Thyroid gland (tissue), 4 donors: ENCODE measurements around the gene CNTN5. TPM values are rescaled to one million over a fixed set of nuclear protein-coding genes. Genes with fewer than 3 reads are reported as not detected.

Experiments
- DNase-seq, 2 donors: peaks; one replicate each; pipeline ENCODE4 v3.0.0-alpha.2; 2019
- H3K27ac ChIP-seq, 3 donors: fragments of 200-600 bp; sonication (generic); 1 replicate in 2 of 3; 2 replicates in 1 of 3; pipeline ENCODE4 v1.5.1; 2016 to 2019; ENCODE audit warnings: mild to moderate bottlenecking in 1 of 3, moderate library complexity in 1 of 3
- H3K27me3 ChIP-seq: fragments of 200-600 bp; sonication (generic); one replicate; pipeline ENCODE4 v1.5.1; 2019
- H3K36me3 ChIP-seq, 2 donors: fragments of 200-600 bp; sonication (generic); one replicate each; pipeline ENCODE4 v1.5.1; 2016 to 2019
- H3K4me1 ChIP-seq, 2 donors: fragments of 200-600 bp; sonication (generic); one replicate each; pipeline ENCODE4 v1.5.1; 2017 to 2019
- H3K4me3 ChIP-seq, 3 donors: fragments of 200-600 bp; sonication (generic); replicated peaks in 1 of 3; 1 replicate in 2 of 3; 2 replicates in 1 of 3; pipeline ENCODE4 v1.5.1; 2016; ENCODE audit warnings: mild to moderate bottlenecking in 1 of 3
- H3K9me3 ChIP-seq: fragments of 200-600 bp; sonication (generic); one replicate; pipeline ENCODE4 v1.5.1; 2017
- CTCF ChIP-seq, 6 experiments: fragments of 200-600 bp in 3 of 6; fragments of 450-650 bp in 3 of 6; sonication (generic) in 3 of 6; IDR thresholded peaks; one replicate each; pipeline ENCODE4 v1.5.1; 2016 to 2019; ENCODE audit warnings: antibody characterized with exemption in 6 of 6, mild to moderate bottlenecking in 2 of 6, inconsistent platforms in 1 of 6, moderate library complexity in 1 of 6
- POLR2A ChIP-seq, 2 donors: fragments of 450-650 bp; IDR thresholded peaks; one replicate each; pipeline ENCODE4 v1.6.1; 2017; ENCODE audit warnings: antibody characterized with exemption in 2 of 2, mild to moderate bottlenecking in 2 of 2, moderate library complexity in 1 of 2
- WGBS, 2 donors: methylation state at CpG; one replicate each; pipeline ENCODE4 v1.1.5; 2017; 5-methylcytosine and 5-hydroxymethylcytosine counted together
- intact Hi-C: fragments of 100-400 bp; cut with DNase I; formaldehyde crosslinking; loops from one replicate; pipeline ENCODE4 v1.15.1; 2023
- total RNA-seq, 4 donors: library from RNA; depleted of rRNA; stranded (reverse); fragments of >200 nt; gene quantifications; one replicate each; pipeline ENCODE4 v1.2.3, GENCODE V29; 2016

The CNTN5 gene
- total RNA-seq, 4 donors from 2014 or later = 1.9 to 14.3 (median 12.0) TPM

- no peak for TF ChIP-seq CTCF (IDR thresholded peaks at IDR 0.05)
- TF ChIP-seq POLR2A (IDR thresholded peaks at IDR 0.05) = no peak
- DNase-seq = no peak
- WGBS, 2 donors = 88 to 91% methylated on average over 3 of the region's 3 CpGs
- Histone ChIP-seq H3K4me1 (no peaks in the 10 kb centered on the region), H3K27me3 (no peaks in the 10 kb centered on the region), H3K9me3 (no peaks in the 10 kb centered on the region), H3K4me3 (no peak overlapping the region), H3K27ac (no peak overlapping the region), H3K36me3 (no peaks in the 10 kb centered on the region)
- intact Hi-C loops = no loop called here
These were observed 527.5 kb downstream of the CNTN5 start for GRCh38 chr11:99548264-99548663.

GRCh38 chr11:99554232-99554903 is 533.6 kb downstream of the CNTN5 start:
- intact Hi-C loops = no loop called here
- whole genome bisulfite sequencing, 2 donors = 92 to 95% methylated on average over 1 of the region's 1 CpG
- Histone ChIP-seq H3K9me3 (no peaks in the 10 kb centered on the region), H3K4me1 (no peaks in the 10 kb centered on the region), H3K27me3 (no peaks in the 10 kb centered on the region), H3K4me3 (no peak overlapping the region), H3K36me3 (no peaks in the 10 kb centered on the region), H3K27ac (no peak overlapping the region)
- TF ChIP-seq POLR2A (IDR thresholded peaks at IDR 0.05) (no peak), CTCF (IDR thresholded peaks at IDR 0.05) (no peak)
- no peak for DNase-seq

- Histone ChIP-seq H3K27ac (no peak overlapping the region), H3K4me1 (no peaks in the 10 kb centered on the region), H3K9me3 (no peaks in the 10 kb centered on the region), H3K36me3 (no peaks in the 10 kb centered on the region), H3K4me3 (no peak overlapping the region), H3K27me3 (no peaks in the 10 kb centered on the region)
- intact Hi-C loops = no loop called here
- DNase-seq = no peak
- TF ChIP-seq POLR2A (IDR thresholded peaks at IDR 0.05) (no peak), CTCF (IDR thresholded peaks at IDR 0.05) (no peak)
- WGBS, 2 donors = 86 to 91% methylated on average over 2 of the region's 2 CpGs
These were observed 534.7 kb downstream of the CNTN5 start for GRCh38 chr11:99555486-99555885.

- no peak for DNase-seq
- Histone ChIP-seq H3K9me3 (no peaks in the 10 kb centered on the region), H3K27ac (no peak overlapping the region), H3K4me1 (no peaks in the 10 kb centered on the region), H3K4me3 (no peak overlapping the region), H3K36me3 (no peaks in the 10 kb centered on the region), H3K27me3 (no peaks in the 10 kb centered on the region)
- intact Hi-C loops = no loop called here
- TF ChIP-seq POLR2A (IDR thresholded peaks at IDR 0.05) = no peak
- WGBS, 2 donors = 90 to 93% methylated on average over 1 of the region's 1 CpG
These were observed 544.6 kb downstream of the CNTN5 start for GRCh38 chr11:99565333-99565732.

- H3K27ac ChIP-seq = no peak overlapping the region
- intact Hi-C loops = no loop called here
- no peaks in the 10 kb centered on the region for H3K36me3 ChIP-seq
- no peaks in the 10 kb centered on the region for H3K4me1 ChIP-seq
- TF ChIP-seq CTCF (IDR thresholded peaks at IDR 0.05) (no peak), POLR2A (IDR thresholded peaks at IDR 0.05) (no peak)
- H3K4me3 ChIP-seq = no peak overlapping the region
- 73 to 80% methylated on average over 4 of the region's 4 CpGs for WGBS, 2 donors
- no peak for DNase-seq
- no peaks in the 10 kb centered on the region for H3K27me3 ChIP-seq
- H3K9me3 ChIP-seq = no peaks in the 10 kb centered on the region
These were observed 546.7 kb downstream of the CNTN5 start for GRCh38 chr11:99567334-99567956.
